Activated B cell treated with CpG ODN at 0.5 μM for 24 hours (primary cell): ENCODE results near the gene IMPDH1. TPM values are rescaled to one million over a fixed set of nuclear protein-coding genes. Genes with fewer than 3 reads are reported as not detected.

ENCODE experiments used
- ATAC-seq: fragments of 200-7000 bp; cut with Tn5 transposase; one replicate; pipeline ENCODE4 v1.10.0; 2021; ENCODE audit warnings: low read depth, mild to moderate bottlenecking, moderate library complexity
- CTCF ChIA-PET: fragments of 350-600 bp; sonication (Branson Sonifier 250); formaldehyde crosslinking; loops from one replicate; lab custom pipeline; 2021; ENCODE audit warnings: antibody characterized with exemption; lab: Charles Lee
- POLR2A ChIA-PET: fragments of 350-600 bp; sonication (Branson Sonifier 250); formaldehyde crosslinking; loops from one replicate; lab custom pipeline; 2021; ENCODE audit warnings: antibody characterized with exemption; lab: Charles Lee
- DNase-seq: peaks from one replicate; pipeline ENCODE4 v3.0.0; 2022
- H3K27ac Mint-ChIP-seq: one replicate; pipeline ENCODE4 v1.8.0; 2020; ENCODE audit warnings: mixed read lengths
- H3K27me3 Mint-ChIP-seq: one replicate; pipeline ENCODE4 v1.8.0; 2021; ENCODE audit warnings: mixed read lengths
- H3K36me3 Mint-ChIP-seq: one replicate; pipeline ENCODE4 v1.8.0; 2021; ENCODE audit warnings: low read depth, mixed read lengths
- H3K4me1 Mint-ChIP-seq: one replicate; pipeline ENCODE4 v1.8.0; 2021; ENCODE audit warnings: mixed read lengths
- H3K4me3 Mint-ChIP-seq: one replicate; pipeline ENCODE4 v1.8.0; 2020; ENCODE audit warnings: mild to moderate bottlenecking, mixed read lengths
- H3K9me3 Mint-ChIP-seq: one replicate; pipeline ENCODE4 v1.8.0; 2020; ENCODE audit warnings: mixed read lengths
- CTCF ChIP-seq: fragments of 200-600 bp; IDR thresholded peaks from one replicate; pipeline ENCODE4 v1.8.0; 2022; ENCODE audit warnings: antibody characterized with exemption, mild to moderate bottlenecking
- intact Hi-C: fragments of 100-400 bp; cut with micrococcal nuclease; formaldehyde crosslinking; loops from one replicate; pipeline ENCODE4 v1.15.1; 2024
- total RNA-seq: library from RNA; stranded (reverse); gene quantifications from 2 replicates; pipeline ENCODE4 v1.2.3, GENCODE V29; 2022

Gene IMPDH1
- total RNA-seq, 1 donor from 2014 or later, result 45.8 TPM

DNA sequence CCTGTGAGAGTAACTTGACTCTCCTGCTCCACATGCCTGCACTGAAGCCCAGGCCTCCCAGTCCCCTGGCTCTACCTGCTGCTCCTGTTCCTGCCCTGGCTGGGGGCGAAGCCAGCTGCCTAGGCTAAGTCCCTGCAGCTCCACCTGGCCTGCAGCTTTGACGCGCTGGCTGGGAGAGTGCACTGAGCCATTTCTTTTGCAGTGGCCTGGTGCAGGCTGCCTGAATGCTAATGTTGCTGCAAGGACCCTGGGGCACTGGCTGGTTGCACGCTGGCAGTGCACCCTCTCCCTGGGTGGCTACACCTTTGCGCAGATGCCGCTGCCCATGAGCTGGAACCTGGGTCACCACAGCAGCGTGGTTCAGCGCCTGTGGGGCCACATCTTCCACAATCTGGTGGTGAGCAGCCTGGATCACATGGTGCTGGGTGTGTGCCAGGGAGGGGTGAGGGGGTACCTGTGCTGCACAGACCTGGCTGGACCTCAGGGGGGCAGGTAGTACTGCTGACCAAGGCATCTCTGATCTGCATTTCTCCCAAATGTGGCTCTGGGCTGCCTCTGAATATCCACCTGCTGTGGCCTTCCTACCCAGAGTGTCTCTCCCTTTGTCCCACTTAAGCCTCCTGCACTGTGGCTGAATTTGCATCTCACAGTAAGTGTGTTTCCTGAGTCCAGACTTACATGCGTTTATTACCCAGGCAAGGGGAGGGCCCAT is 20.0 kb downstream of the IMPDH1 start:
- H3K4me1 Mint-ChIP-seq, result peaks cover 5% of the 10 kb centered on the region
- H3K27me3 Mint-ChIP-seq, result no peaks in the 10 kb centered on the region
- H3K9me3 Mint-ChIP-seq, result no peaks in the 10 kb centered on the region
- ATAC-seq (no peak), DNase-seq (no peak)
- H3K4me3 Mint-ChIP-seq, result no peak overlapping the region
- TF ChIP-seq CTCF, result no peak
- no peak overlapping the region for H3K27ac Mint-ChIP-seq
- intact Hi-C loops, result no loop called here
- H3K36me3 Mint-ChIP-seq, result peaks cover 19% of the 10 kb centered on the region
- ChIA-PET POLR2A (interaction anchor here (0.7 kb wide), 1 partner anchor 22 kb away, joined by 4 read pairs; no protein-coding TSS in a partner anchor), CTCF (interaction anchor here (1.2 to 4.5 kb wide), 3 partner anchors 8 to 46 kb away, joined by 3 to 49 read pairs (median 4); partner anchors contain the start of gene RBM28)

GRCh38 chr7:128389085-128389617 is 20.6 kb downstream of the IMPDH1 start:
- intact Hi-C loops, result no loop called here
- POLR2A ChIA-PET, result no interaction called here
- Mint-ChIP-seq H3K36me3 (peaks cover 14% of the 10 kb centered on the region), H3K9me3 (no peaks in the 10 kb centered on the region), H3K4me1 (peaks cover 5% of the 10 kb centered on the region), H3K27ac (no peak overlapping the region), H3K27me3 (no peaks in the 10 kb centered on the region), H3K4me3 (no peak overlapping the region)
- ATAC-seq, result no peak
- no peak for DNase-seq
- TF ChIP-seq CTCF, result no peak
- CTCF ChIA-PET, result interaction anchor here (1.2 to 4.5 kb wide), 4 partner anchors 9 to 45 kb away, joined by 3 to 49 read pairs (median 4); partner anchors contain the start of gene RBM28

DNA sequence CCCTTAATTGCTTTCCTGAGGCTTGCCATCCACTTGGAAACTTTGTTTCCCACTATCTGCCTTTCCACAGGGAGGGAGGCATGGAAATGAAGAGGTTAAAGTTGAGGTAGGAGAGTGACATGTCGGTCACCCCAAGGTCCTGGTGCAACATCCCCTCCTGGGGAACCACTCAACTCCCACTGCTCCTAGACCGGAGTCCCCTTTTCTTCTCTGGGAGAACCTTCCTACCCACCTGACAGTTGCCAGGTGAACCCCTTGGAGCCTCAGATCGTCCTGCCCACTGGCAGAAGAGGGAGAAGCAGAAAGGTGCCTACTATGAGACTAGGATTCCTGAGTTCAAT is 21.7 kb downstream of the IMPDH1 start:
- Mint-ChIP-seq H3K36me3 (peaks cover 8% of the 10 kb centered on the region), H3K4me1 (peaks cover 5% of the 10 kb centered on the region), H3K4me3 (no peak overlapping the region), H3K27ac (no peak overlapping the region), H3K9me3 (no peaks in the 10 kb centered on the region), H3K27me3 (no peaks in the 10 kb centered on the region)
- ChIA-PET POLR2A (no interaction called here), CTCF (interaction anchor here (0.9 to 4.5 kb wide), 14 partner anchors 10 to 73 kb away, joined by 3 to 49 read pairs (median 3); partner anchors contain the start of gene RBM28)
- intact Hi-C loops, result no loop called here
- ATAC-seq (no peak), DNase-seq (no peak)
- no peak for TF ChIP-seq CTCF

DNA sequence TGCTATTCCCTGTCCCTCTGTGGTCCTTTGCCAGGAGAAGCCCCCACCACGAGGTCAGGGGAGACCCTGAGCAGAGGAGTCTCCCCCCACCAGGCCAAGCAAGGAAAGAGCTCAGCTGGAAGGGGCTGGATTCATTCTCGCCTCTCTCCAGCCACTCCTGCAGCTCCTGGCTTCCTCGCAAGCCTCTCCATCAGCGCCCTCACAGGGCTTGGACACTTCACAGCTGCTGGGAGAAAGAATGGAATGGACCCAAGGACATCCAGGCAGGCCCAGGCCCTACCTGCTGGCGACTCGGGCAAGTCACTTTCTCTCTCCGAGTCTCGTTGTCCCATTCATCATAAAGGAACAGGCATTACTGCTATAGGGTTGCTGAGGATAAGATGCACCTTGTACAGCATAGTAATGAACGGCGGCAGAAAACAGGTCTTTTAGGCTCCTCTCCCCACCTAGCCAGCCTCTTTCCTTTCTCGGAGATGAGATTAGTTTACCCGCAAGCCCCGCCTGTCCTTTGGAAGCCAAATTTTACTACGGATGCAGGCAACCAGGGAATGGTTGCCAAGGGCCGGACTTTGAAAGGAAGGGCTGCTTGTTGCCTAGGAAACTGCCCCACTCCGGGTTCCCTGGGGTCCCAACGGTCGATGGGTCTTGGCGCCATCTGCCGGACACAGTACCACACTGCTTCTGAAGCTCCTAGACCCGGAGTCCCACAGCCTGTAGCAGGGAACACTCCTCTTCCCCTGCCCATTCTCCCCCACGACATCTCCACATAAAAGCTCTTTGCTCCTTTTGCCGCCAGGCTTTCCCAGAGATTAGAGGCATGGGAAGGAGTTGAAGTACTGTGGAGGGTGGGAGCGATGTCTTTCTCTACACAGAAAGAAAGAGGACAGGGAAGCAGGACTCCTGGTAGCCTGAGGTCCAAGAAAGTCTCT is 22.3 kb downstream of the IMPDH1 start:
- ChIA-PET CTCF (interaction anchor here (0.9 to 4.5 kb wide), 16 partner anchors 11 to 679 kb away, joined by 3 to 49 read pairs (median 4); partner anchors contain the start of gene RBM28), POLR2A (interaction anchor here (0.7 kb wide), 1 partner anchor 40 kb away, joined by 4 read pairs; no protein-coding TSS in a partner anchor)
- intact Hi-C loops, result loop anchor here (1.0 kb wide), 1 partner anchor 40 kb away; no protein-coding TSS in a partner anchor
- Mint-ChIP-seq H3K4me3 (no peak overlapping the region), H3K27ac (no peak overlapping the region), H3K27me3 (no peaks in the 10 kb centered on the region), H3K4me1 (peaks cover 5% of the 10 kb centered on the region), H3K9me3 (no peaks in the 10 kb centered on the region), H3K36me3 (peaks cover 3% of the 10 kb centered on the region)
- DNase-seq (peak; percentile 55), ATAC-seq (peak; percentile 94)
- TF ChIP-seq CTCF, result no peak
